Measurements from ENCODE around the gene SYCP1.

GRCh38 chr1:114982251-114982650 lies 127.6 kb downstream of the SYCP1 start:
- no peak for TF ChIP-seq CTCF (IDR thresholded peaks at IDR 0.05; ENCODE audit: insufficient read depth, low read length)
- TF ChIP-seq, protein P1, sequence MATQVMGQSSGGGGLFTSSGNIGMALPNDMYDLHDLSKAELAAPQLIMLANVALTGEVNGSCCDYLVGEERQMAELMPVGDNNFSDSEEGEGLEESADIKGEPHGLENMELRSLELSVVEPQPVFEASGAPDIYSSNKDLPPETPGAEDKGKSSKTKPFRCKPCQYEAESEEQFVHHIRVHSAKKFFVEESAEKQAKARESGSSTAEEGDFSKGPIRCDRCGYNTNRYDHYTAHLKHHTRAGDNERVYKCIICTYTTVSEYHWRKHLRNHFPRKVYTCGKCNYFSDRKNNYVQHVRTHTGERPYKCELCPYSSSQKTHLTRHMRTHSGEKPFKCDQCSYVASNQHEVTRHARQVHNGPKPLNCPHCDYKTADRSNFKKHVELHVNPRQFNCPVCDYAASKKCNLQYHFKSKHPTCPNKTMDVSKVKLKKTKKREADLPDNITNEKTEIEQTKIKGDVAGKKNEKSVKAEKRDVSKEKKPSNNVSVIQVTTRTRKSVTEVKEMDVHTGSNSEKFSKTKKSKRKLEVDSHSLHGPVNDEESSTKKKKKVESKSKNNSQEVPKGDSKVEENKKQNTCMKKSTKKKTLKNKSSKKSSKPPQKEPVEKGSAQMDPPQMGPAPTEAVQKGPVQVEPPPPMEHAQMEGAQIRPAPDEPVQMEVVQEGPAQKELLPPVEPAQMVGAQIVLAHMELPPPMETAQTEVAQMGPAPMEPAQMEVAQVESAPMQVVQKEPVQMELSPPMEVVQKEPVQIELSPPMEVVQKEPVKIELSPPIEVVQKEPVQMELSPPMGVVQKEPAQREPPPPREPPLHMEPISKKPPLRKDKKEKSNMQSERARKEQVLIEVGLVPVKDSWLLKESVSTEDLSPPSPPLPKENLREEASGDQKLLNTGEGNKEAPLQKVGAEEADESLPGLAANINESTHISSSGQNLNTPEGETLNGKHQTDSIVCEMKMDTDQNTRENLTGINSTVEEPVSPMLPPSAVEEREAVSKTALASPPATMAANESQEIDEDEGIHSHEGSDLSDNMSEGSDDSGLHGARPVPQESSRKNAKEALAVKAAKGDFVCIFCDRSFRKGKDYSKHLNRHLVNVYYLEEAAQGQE (IDR thresholded peaks at IDR 0.05; ENCODE audit: insufficient replicate concordance, low read depth) = no peak
- no peak for TF ChIP-seq POLR2AphosphoS5 (IDR thresholded peaks at IDR 0.05; ENCODE audit: low read depth)
